Measurements from ENCODE around the gene GREB1L.

GREB1L gene

DNA sequence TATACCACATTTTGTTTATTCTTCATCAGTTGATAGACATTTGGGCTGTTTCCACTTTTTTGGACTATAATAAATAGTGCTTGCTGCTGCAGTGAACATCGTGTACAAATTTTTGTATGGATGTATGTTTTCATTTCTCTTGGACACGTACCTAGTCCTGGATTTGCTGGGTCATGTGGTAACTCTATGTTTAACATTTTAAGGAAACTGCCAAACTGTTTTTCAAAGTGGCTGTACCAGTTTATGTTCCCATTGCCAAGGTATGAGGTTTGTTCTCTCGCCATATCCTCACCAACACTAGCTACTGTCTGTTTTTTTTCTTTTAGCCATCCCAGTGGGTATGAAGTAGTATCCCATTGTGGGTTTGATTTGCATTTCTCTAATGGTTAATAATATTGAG lies 42.5 kb downstream of the GREB1L start:
- TF ChIP-seq CTCF (IDR thresholded peaks at IDR 0.05; ENCODE audit: low read depth, low read length): no peak
- H3K4me3 ChIP-seq (replicated peaks in 1 of 2; ENCODE audit: low read depth in 2 of 2, low read length in 2 of 2): no peak overlapping the region
- DNase-seq (ENCODE audit: low read depth in 2 of 2): no peak

DNA sequence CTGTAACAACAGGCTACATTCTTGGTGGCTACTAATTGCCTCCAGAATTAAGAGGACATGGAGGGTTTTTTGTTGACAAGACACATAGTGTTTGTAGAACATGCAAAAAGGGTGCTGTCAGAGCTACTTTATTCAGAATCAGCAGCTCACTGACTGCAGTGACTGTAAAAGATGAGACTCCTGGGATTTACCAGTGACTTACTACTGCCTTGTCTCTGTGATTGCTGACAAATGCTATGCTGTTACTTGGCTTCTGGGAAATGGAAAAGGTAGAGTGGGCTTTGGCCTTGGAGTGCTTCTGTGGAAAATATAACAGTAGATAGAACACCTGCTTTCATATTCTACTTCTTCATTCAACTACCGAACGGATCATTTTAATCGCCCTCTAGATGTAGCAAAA lies 47.8 kb downstream of the GREB1L start:
- TF ChIP-seq CTCF (IDR thresholded peaks at IDR 0.05; ENCODE audit: low read depth, low read length): no peak
- DNase-seq (ENCODE audit: low read depth in 2 of 2): no peak
- no peak overlapping the region for H3K4me3 ChIP-seq (replicated peaks in 1 of 2; ENCODE audit: low read depth in 2 of 2, low read length in 2 of 2)

GRCh38 chr18:21291106-21291505 lies 49.1 kb downstream of the GREB1L start:
- TF ChIP-seq CTCF (IDR thresholded peaks at IDR 0.05; ENCODE audit: low read depth, low read length): no peak
- no peak overlapping the region for H3K4me3 ChIP-seq (replicated peaks in 1 of 2; ENCODE audit: low read depth in 2 of 2, low read length in 2 of 2)
- no peak for DNase-seq (ENCODE audit: low read depth in 2 of 2)

GRCh38 chr18:21293479-21293878 lies 51.4 kb downstream of the GREB1L start:
- TF ChIP-seq CTCF (IDR thresholded peaks at IDR 0.05; ENCODE audit: low read depth, low read length): no peak
- DNase-seq (ENCODE audit: low read depth in 2 of 2): no peak
- H3K4me3 ChIP-seq (replicated peaks in 1 of 2; ENCODE audit: low read depth in 2 of 2, low read length in 2 of 2): no peak overlapping the region

GRCh38 chr18:21295101-21295500 lies 53.1 kb downstream of the GREB1L start:
- H3K4me3 ChIP-seq (replicated peaks in 1 of 2; ENCODE audit: low read depth in 2 of 2, low read length in 2 of 2): no peak overlapping the region
- DNase-seq (ENCODE audit: low read depth in 2 of 2): no peak
- TF ChIP-seq CTCF (IDR thresholded peaks at IDR 0.05; ENCODE audit: low read depth, low read length): no peak

GRCh38 chr18:21296045-21296444 lies 54.0 kb downstream of the GREB1L start:
- H3K4me3 ChIP-seq (replicated peaks in 1 of 2; ENCODE audit: low read depth in 2 of 2, low read length in 2 of 2): no peak overlapping the region
- DNase-seq (ENCODE audit: low read depth in 2 of 2): no peak
- no peak for TF ChIP-seq CTCF (IDR thresholded peaks at IDR 0.05; ENCODE audit: low read depth, low read length)

DNA sequence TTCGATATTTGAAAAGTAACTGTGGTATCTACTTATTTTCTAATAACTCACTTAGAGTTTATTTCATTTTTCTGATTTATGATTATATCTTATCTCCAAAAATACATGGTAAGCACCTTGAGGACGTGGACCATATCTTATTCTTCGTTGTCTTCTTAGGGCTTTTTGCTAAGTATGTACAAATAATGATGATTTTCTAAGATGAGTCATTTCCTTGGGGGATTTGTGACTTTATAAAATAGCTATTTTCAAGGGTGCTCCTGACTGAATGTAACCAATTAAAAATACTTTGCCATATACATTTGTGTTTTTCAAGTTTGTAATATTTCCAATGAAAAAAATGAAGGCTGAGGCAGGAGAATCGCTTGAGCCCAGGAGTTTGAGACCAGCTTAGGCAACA lies 56.3 kb downstream of the GREB1L start:
- no peak overlapping the region for H3K4me3 ChIP-seq (replicated peaks in 1 of 2; ENCODE audit: low read depth in 2 of 2, low read length in 2 of 2)
- TF ChIP-seq CTCF (IDR thresholded peaks at IDR 0.05; ENCODE audit: low read depth, low read length): no peak
- peak in 1 of 2 donors; percentile 65 for DNase-seq (ENCODE audit: low read depth in 2 of 2)
